ENCODE measurements around the gene CNIH4.
"Not testable (repeated sequence)": the region's sequence is repeated elsewhere in the genome, so short reads cannot be mapped to it uniquely, and the experiment has no call there.

Gene CNIH4

DNA sequence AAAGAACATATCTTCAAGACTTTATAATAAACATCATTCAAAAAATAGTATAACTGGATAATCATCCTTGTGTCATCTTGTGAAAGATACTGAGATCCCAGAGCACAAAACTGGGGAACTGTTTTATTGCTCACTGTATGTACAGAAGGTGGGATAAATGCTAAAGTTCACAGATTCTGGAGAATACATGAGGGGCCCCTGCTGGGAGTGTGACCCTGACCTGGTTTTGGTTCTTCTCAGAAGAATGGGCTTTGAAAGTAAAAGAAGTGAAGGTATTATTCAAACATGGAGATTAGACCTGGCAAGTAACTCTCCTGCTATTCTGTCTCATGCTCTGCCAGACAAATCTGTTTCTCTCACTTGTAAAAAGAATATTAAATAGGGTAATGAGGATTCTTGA is 63.4 kb downstream of the CNIH4 start:
- DNase-seq (ENCODE audit: low read depth) = no peak
- no peak overlapping the region for H3K4me3 ChIP-seq (ENCODE audit: low read length)
- TF ChIP-seq, protein P1, sequence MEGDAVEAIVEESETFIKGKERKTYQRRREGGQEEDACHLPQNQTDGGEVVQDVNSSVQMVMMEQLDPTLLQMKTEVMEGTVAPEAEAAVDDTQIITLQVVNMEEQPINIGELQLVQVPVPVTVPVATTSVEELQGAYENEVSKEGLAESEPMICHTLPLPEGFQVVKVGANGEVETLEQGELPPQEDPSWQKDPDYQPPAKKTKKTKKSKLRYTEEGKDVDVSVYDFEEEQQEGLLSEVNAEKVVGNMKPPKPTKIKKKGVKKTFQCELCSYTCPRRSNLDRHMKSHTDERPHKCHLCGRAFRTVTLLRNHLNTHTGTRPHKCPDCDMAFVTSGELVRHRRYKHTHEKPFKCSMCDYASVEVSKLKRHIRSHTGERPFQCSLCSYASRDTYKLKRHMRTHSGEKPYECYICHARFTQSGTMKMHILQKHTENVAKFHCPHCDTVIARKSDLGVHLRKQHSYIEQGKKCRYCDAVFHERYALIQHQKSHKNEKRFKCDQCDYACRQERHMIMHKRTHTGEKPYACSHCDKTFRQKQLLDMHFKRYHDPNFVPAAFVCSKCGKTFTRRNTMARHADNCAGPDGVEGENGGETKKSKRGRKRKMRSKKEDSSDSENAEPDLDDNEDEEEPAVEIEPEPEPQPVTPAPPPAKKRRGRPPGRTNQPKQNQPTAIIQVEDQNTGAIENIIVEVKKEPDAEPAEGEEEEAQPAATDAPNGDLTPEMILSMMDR (conservative IDR thresholded peaks at IDR 0.05; ENCODE audit: low read depth, low read length) = no peak

DNA sequence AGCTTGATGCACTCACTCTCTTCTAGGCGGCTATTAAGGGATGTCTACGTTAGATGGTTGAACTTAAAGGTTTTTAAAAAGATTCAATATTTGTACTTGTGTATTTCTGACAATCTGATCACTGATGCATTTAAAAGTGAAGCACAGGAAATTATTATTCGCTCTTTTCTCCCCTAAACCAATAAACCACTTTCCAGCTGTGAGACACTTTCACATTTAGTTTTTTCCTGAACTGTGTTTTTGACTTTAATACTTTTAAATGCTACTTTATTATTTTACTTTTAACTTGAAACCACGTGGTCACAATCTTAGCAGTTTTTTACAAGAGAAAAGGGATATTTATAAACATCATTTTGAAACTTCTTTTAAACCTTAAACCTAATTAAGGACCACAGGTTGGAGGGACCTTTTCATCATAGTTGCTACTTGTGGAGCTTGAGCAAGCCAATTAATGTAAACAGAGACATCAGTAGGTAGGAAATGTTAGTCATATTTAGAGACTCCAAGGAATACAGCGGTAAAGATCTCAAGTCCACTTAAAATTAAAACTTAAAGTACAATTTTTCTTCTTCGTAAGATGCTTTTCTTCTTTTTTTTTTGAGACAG is 68.7 kb downstream of the CNIH4 start:
- TF ChIP-seq, protein P1 (conservative IDR thresholded peaks at IDR 0.05; ENCODE audit: low read depth, low read length) = no peak
- DNase-seq (ENCODE audit: low read depth) = no peak
- no peak overlapping the region for H3K4me3 ChIP-seq (ENCODE audit: low read length)

DNA sequence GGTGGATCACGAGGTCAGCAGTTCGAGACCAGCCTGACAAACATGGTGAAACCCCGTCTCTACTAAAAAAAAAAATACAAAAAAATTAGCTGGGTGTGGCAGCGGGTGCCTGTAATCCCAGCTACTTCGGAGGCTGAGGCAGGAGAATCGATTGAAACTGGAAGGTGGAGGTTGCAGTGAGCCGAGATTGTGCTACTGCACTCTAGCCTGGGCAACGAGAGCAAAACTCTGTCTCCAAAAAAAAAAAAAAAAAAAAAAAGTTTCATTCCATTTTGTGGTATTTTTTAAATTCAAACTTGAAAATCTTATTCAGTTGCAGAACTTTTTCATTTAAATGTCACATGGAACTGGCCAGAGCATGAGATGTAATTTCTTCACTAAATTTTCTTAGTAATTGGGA is 70.2 kb downstream of the CNIH4 start:
- DNase-seq (ENCODE audit: low read depth); H3K4me3 ChIP-seq (ENCODE audit: low read length): not testable (repeated sequence)

DNA sequence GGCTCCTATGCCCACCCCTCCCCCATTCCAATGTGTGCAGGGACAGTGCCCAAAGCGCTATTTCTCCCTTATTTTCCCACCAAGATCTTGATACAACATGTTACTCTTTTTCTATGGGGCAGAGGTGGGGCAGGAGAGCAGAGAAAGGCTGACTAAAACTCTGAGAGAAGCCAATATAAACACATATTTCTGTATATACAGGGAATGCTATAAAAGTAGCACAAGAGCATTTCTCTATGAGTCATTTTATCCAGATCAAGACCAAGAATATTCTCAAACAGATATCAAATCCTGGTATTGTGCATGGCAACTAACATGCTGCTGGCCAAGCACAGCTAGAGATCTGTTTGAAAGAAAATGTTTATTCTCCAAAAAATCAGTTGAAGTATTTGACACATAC is 70.7 kb downstream of the CNIH4 start:
- TF ChIP-seq, protein P1 (conservative IDR thresholded peaks at IDR 0.05; ENCODE audit: low read depth, low read length) = no peak
- H3K4me3 ChIP-seq (ENCODE audit: low read length) = no peak overlapping the region
- no peak for DNase-seq (ENCODE audit: low read depth)

DNA sequence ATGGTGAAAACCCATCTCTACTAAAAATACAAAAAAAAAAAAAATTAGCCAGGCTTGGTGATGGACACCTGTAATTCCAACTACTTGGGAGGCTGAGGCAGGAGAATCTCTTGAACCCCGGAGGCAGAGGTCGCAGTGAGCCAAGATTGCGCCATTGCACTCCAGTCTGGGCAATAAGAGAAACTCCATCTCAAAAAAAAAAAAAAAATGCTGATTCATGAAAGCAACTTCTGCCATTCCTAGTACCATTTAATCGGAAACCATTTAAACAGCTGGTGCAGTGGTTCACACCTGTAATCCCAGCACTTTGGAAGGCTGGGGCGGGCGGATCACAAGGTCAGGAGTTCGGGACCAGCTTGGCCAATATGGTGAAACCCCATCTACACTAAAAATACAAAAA is 72.0 kb downstream of the CNIH4 start:
- H3K4me3 ChIP-seq (ENCODE audit: low read length); DNase-seq (ENCODE audit: low read depth): not testable (repeated sequence)
